ENCODE measurements around the gene RELCH. TPM values are rescaled to one million over a fixed set of nuclear protein-coding genes. Genes with fewer than 3 reads are reported as not detected.

RELCH gene
- total RNA-seq, 1 donor from 2014 or later, result 26.6 TPM

- H2AFZ ChIP-seq (ENCODE audit: low read depth, low read length), result no peak overlapping the region
- H3K27ac ChIP-seq (ENCODE audit: low read depth, low read length), result no peak overlapping the region
- Mint-ChIP-seq H3K9me3 (ENCODE audit: unreplicated experiment) (peaks cover 2% of the 10 kb centered on the region), H3K36me3 (ENCODE audit: low read depth, unreplicated experiment) (peaks cover 2% of the 10 kb centered on the region), H3K4me3 (ENCODE audit: unreplicated experiment) (no peak overlapping the region), H3K27ac (ENCODE audit: unreplicated experiment) (no peak overlapping the region), H3K27me3 (ENCODE audit: low read depth, unreplicated experiment) (peaks cover 15% of the 10 kb centered on the region), H3K4me1 (ENCODE audit: low read depth, unreplicated experiment) (peaks cover 13% of the 10 kb centered on the region)
- H3K9me3 ChIP-seq (ENCODE audit: insufficient read depth, low read depth, low read length), result no peaks in the 10 kb centered on the region
- H3K4me2 ChIP-seq (ENCODE audit: low read length), result no peak overlapping the region
- H3K4me3 ChIP-seq (ENCODE audit: insufficient read depth, low read depth, low read length), result no peak overlapping the region
- no peaks in the 10 kb centered on the region for H3K79me2 ChIP-seq (ENCODE audit: insufficient read depth, low read length)
- peaks cover 21% of the 10 kb centered on the region for H3K27me3 ChIP-seq (ENCODE audit: insufficient read depth, low read length)
- no peaks in the 10 kb centered on the region for H4K20me1 ChIP-seq (ENCODE audit: insufficient read depth, low read length)
- TF ChIP-seq EZH2 (IDR thresholded peaks at IDR 0.05; ENCODE audit: insufficient read depth, low read length) (no peak), CTCF (IDR thresholded peaks at IDR 0.05; ENCODE audit: insufficient read depth, low read depth, low read length) (no peak)
- no peaks in the 10 kb centered on the region for H3K36me3 ChIP-seq (ENCODE audit: insufficient read depth, low read length)
- H3K4me1 ChIP-seq (ENCODE audit: insufficient read depth, low read length), result peaks cover 26% of the 10 kb centered on the region
- no peak for FAIRE-seq
- DNase-seq (ENCODE audit: low read depth), result peak; percentile 76
- H3K9ac ChIP-seq (ENCODE audit: low read length), result no peak overlapping the region
These were observed 144.7 kb downstream of the RELCH start for GRCh38 chr18:62331581-62332356.

GRCh38 chr18:62332431-62332830 is 145.4 kb downstream of the RELCH start:
- H3K27me3 Mint-ChIP-seq (ENCODE audit: low read depth, unreplicated experiment), result peaks cover 9% of the 10 kb centered on the region
- no peaks in the 10 kb centered on the region for H3K36me3 ChIP-seq (ENCODE audit: insufficient read depth, low read length)
- no peak overlapping the region for H3K9ac ChIP-seq (ENCODE audit: low read length)
- no peak for FAIRE-seq
- H2AFZ ChIP-seq (ENCODE audit: low read depth, low read length), result no peak overlapping the region
- H3K27ac Mint-ChIP-seq (ENCODE audit: unreplicated experiment), result no peak overlapping the region
- H4K20me1 ChIP-seq (ENCODE audit: insufficient read depth, low read length), result no peaks in the 10 kb centered on the region
- TF ChIP-seq EZH2 (IDR thresholded peaks at IDR 0.05; ENCODE audit: insufficient read depth, low read length), result no peak
- TF ChIP-seq CTCF (IDR thresholded peaks at IDR 0.05; ENCODE audit: insufficient read depth, low read depth, low read length), result no peak
- H3K27me3 ChIP-seq (ENCODE audit: insufficient read depth, low read length), result peaks cover 15% of the 10 kb centered on the region
- peaks cover 2% of the 10 kb centered on the region for H3K36me3 Mint-ChIP-seq (ENCODE audit: low read depth, unreplicated experiment)
- peaks cover 26% of the 10 kb centered on the region for H3K4me1 ChIP-seq (ENCODE audit: insufficient read depth, low read length)
- no peak overlapping the region for H3K4me2 ChIP-seq (ENCODE audit: low read length)
- no peak for DNase-seq (ENCODE audit: low read depth)
- H3K27ac ChIP-seq (ENCODE audit: low read depth, low read length), result no peak overlapping the region
- no peak overlapping the region for H3K4me3 ChIP-seq (ENCODE audit: insufficient read depth, low read depth, low read length)
- H3K79me2 ChIP-seq (ENCODE audit: insufficient read depth, low read length), result no peaks in the 10 kb centered on the region
- peaks cover 2% of the 10 kb centered on the region for H3K9me3 Mint-ChIP-seq (ENCODE audit: unreplicated experiment)
- H3K4me1 Mint-ChIP-seq (ENCODE audit: low read depth, unreplicated experiment), result peaks cover 13% of the 10 kb centered on the region
- H3K4me3 Mint-ChIP-seq (ENCODE audit: unreplicated experiment), result no peak overlapping the region
- no peaks in the 10 kb centered on the region for H3K9me3 ChIP-seq (ENCODE audit: insufficient read depth, low read depth, low read length)

All from astrocyte (in vitro differentiated cells and primary cell).